Hepatocyte (in vitro differentiated cells): ENCODE results near the gene ATR. TPM values are rescaled to one million over a fixed set of nuclear protein-coding genes. Genes with fewer than 3 reads are reported as not detected.

ENCODE experiments used
- DNase-seq: peaks from one replicate; pipeline ENCODE4 v3.0.0-alpha.2; 2016; ENCODE audit warnings: low spot score
- H2AFZ ChIP-seq: fragments of 200-600 bp; sonication (generic); 2 replicates; pipeline ENCODE4 v1.6.0; 2016; ENCODE audit warnings: antibody characterized with exemption, mild to moderate bottlenecking
- H3K27ac ChIP-seq: fragments of 200-600 bp; sonication (generic); 2 replicates; pipeline ENCODE4 v1.5.1; 2016; ENCODE audit warnings: mild to moderate bottlenecking
- H3K27me3 ChIP-seq: fragments of 200-600 bp; sonication (generic); 2 replicates; pipeline ENCODE4 v1.6.1; 2016
- H3K36me3 ChIP-seq: fragments of 200-600 bp; sonication (generic); replicated peaks from 2 replicates; pipeline ENCODE4 v1.5.1; 2016; ENCODE audit warnings: low read depth; ENCODE audit not compliant: insufficient read depth
- H3K4me1 ChIP-seq: fragments of 200-600 bp; sonication (generic); 2 replicates; pipeline ENCODE4 v1.5.1; 2016; ENCODE audit warnings: mild to moderate bottlenecking, moderate library complexity; ENCODE audit not compliant: insufficient read depth
- H3K4me2 ChIP-seq: fragments of 200-600 bp; sonication (generic); 2 replicates; pipeline ENCODE4 v1.6.0; 2016
- H3K4me3 ChIP-seq: fragments of 200-600 bp; sonication (generic); 2 replicates; pipeline ENCODE4 v1.5.1; 2016; ENCODE audit warnings: mild to moderate bottlenecking
- H3K79me2 ChIP-seq: fragments of 200-600 bp; sonication (generic); 2 replicates; pipeline ENCODE4 v1.6.0; 2017; ENCODE audit warnings: mild to moderate bottlenecking
- H3K9me2 ChIP-seq: fragments of 200-600 bp; sonication (generic); replicated peaks from 2 replicates; pipeline ENCODE4 v1.6.0; 2017; ENCODE audit warnings: mild to moderate bottlenecking; ENCODE audit not compliant: insufficient read depth
- H3K9me3 ChIP-seq: fragments of 200-600 bp; sonication (generic); 2 replicates; pipeline ENCODE4 v1.5.1; 2016; ENCODE audit warnings: low read depth, mild to moderate bottlenecking
- H4K20me1 ChIP-seq: fragments of 200-600 bp; sonication (generic); 2 replicates; pipeline ENCODE4 v1.6.0; 2016; ENCODE audit warnings: mild to moderate bottlenecking; ENCODE audit not compliant: insufficient read depth, poor library complexity, severe bottlenecking
- CTCF ChIP-seq: fragments of 200-600 bp; sonication (generic); IDR thresholded peaks from 2 replicates; pipeline ENCODE4 v1.5.1; 2016; ENCODE audit warnings: antibody characterized with exemption, mild to moderate bottlenecking; ENCODE audit not compliant: poor library complexity
- EZH2 ChIP-seq: fragments of 200-600 bp; sonication (generic); IDR thresholded peaks from 2 replicates; pipeline ENCODE4 v1.6.1; 2016; ENCODE audit warnings: antibody characterized with exemption, mild to moderate bottlenecking, borderline replicate concordance
- EZH2phosphoT487 ChIP-seq: fragments of 200-600 bp; sonication (generic); IDR thresholded peaks from one replicate; pipeline ENCODE4 v1.6.1; 2018; ENCODE audit warnings: antibody characterized with exemption, mild to moderate bottlenecking, low read depth, moderate library complexity; ENCODE audit not compliant: unreplicated experiment, severe bottlenecking
- WGBS: methylation state at CpG from one replicate; pipeline ENCODE4 v1.1.6; 2016; ENCODE audit warnings: low lambda C conversion rate; ENCODE audit errors: missing lambda C conversion rate; 5-methylcytosine and 5-hydroxymethylcytosine counted together
- polyA plus RNA-seq: library from polyadenylated mRNA; unstranded; fragments of >200 nt; fragmentation: Nextera tagmentation; extraction: Ambion mirVana; gene quantifications from 2 replicates; pipeline ENCODE4 v1.2.1, GENCODE V29; 2016
- total RNA-seq: library from RNA; depleted of rRNA; stranded (reverse); fragments of >200 nt; gene quantifications from 2 replicates; pipeline ENCODE4 v1.2.3, GENCODE V29; 2014

ATR gene
- total and polyA plus RNA-seq, 2 experiments from 2014 or later: 10.0 to 35.6 TPM

GRCh38 chr3:142596726-142597088, 18.2 kb upstream of the ATR start:
- no peak for TF ChIP-seq EZH2
- no peak for TF ChIP-seq EZH2phosphoT487
- TF ChIP-seq CTCF: no peak
- peak overlapping the region; percentile 68 for H3K4me3 ChIP-seq
- 10% methylated on average over 5 of the region's 5 CpGs for WGBS
- no peaks in the 10 kb centered on the region for H3K4me1 ChIP-seq
- H3K27ac ChIP-seq: peak overlapping the region; percentile 47
- H3K27me3 ChIP-seq: no peaks in the 10 kb centered on the region
- no peaks in the 10 kb centered on the region for H4K20me1 ChIP-seq
- H3K79me2 ChIP-seq: peaks cover 18% of the 10 kb centered on the region
- DNase-seq: no peak
- H3K9me3 ChIP-seq: no peaks in the 10 kb centered on the region
- no peaks in the 10 kb centered on the region for H3K36me3 ChIP-seq
- H3K4me2 ChIP-seq: peak overlapping the region; percentile 82
- H2AFZ ChIP-seq: peak overlapping the region; percentile 77
- no peaks in the 10 kb centered on the region for H3K9me2 ChIP-seq

- H3K4me1 ChIP-seq: no peaks in the 10 kb centered on the region
- H3K79me2 ChIP-seq: peaks cover 18% of the 10 kb centered on the region
- peak within 1 kb of the TSS; percentile 77 for H2AFZ ChIP-seq
- no peaks in the 10 kb centered on the region for H3K9me3 ChIP-seq
- TF ChIP-seq EZH2phosphoT487: no peak
- no peak for TF ChIP-seq CTCF
- no peak for TF ChIP-seq EZH2
- H3K27ac ChIP-seq: peak within 1 kb of the TSS; percentile 93
- no peaks in the 10 kb centered on the region for H4K20me1 ChIP-seq
- H3K9me2 ChIP-seq: no peaks in the 10 kb centered on the region
- WGBS: 1% methylated on average over 50 of the region's 56 CpGs
- DNase-seq: peak; percentile 91
- peak within 1 kb of the TSS; percentile 82 for H3K4me2 ChIP-seq
- no peaks in the 10 kb centered on the region for H3K36me3 ChIP-seq
- no peaks in the 10 kb centered on the region for H3K27me3 ChIP-seq
- peak within 1 kb of the TSS; percentile 68 for H3K4me3 ChIP-seq
These were observed 17.6 kb upstream of the ATR start, which contains the start of gene PLS1 for GRCh38 chr3:142595951-142596725. TSS of gene PLS1 (plus strand) at chr3:142596393. CDS start at chr3:142664238, 67,845 bp downstream.

- H3K9me2 ChIP-seq: no peaks in the 10 kb centered on the region
- H2AFZ ChIP-seq: peak overlapping the region; percentile 77
- no peak for TF ChIP-seq CTCF
- TF ChIP-seq EZH2: no peak
- no peak for TF ChIP-seq EZH2phosphoT487
- H3K9me3 ChIP-seq: no peaks in the 10 kb centered on the region
- no peaks in the 10 kb centered on the region for H3K4me1 ChIP-seq
- H3K27me3 ChIP-seq: no peaks in the 10 kb centered on the region
- DNase-seq: peak; percentile 67
- peak overlapping the region; percentile 93 for H3K27ac ChIP-seq
- peak overlapping the region; percentile 68 for H3K4me3 ChIP-seq
- H3K79me2 ChIP-seq: peaks cover 18% of the 10 kb centered on the region
- H4K20me1 ChIP-seq: no peaks in the 10 kb centered on the region
- 7% methylated on average over 7 of the region's 7 CpGs for WGBS
- H3K4me2 ChIP-seq: peak overlapping the region; percentile 82
- no peaks in the 10 kb centered on the region for H3K36me3 ChIP-seq
These were observed 17.0 kb upstream of the ATR start for GRCh38 chr3:142595581-142595950.
